NCI-H146 treated with DMSO at 0.1 percent for 48 hours (cell line): ENCODE data around the gene CPNE4.
"Not testable (repeated sequence)": the region's sequence is repeated elsewhere in the genome, so short reads cannot be mapped to it uniquely, and the experiment has no call there.

ENCODE experiments used
- DNase-seq: peaks from one replicate; lab custom pipeline; 2025; ENCODE audit not compliant: unreplicated experiment; lab: John Stamatoyannopoulos, UW

CPNE4 gene

DNA sequence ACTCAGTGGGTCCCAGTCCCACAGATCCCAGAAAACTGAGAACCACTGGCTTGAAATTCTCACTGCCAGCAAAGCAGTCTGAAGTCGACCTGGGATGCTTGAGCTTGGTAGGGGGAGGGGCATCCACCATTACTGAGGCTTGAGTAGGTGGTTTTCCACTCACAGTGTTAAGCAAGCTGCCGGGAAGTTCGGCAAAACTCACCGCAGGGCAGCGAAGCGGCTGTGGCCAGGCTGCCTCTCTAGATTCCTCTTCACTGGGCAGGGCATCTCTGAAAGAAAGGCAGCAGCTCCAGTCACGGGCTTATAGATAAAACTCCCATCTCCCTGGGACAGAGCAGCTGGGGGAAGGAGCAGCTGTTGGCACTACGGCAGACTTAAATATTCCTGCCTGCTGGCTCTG lies 71.4 kb downstream of the CPNE4 start:
- DNase-seq: not testable (repeated sequence)

DNA sequence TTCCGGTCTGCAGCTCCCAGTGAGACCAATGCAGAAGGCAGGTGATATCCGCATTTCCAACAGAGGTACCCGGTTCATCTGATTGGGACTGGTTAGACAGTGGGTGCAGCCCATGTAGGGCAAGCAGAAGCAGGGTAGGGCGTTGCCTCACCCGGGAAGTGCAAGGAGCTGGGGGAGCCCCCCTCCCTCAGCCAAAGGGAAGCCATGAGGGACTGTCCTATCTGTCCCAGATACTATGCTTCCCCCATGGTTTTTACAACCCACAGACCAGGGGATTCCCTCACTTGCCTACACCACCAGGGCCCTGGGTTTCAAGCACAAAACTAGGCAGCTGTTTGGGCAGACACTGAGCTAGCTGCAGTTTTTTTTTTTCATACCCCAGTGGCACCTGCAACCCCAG lies 71.8 kb downstream of the CPNE4 start:
- DNase-seq: no peak

DNA sequence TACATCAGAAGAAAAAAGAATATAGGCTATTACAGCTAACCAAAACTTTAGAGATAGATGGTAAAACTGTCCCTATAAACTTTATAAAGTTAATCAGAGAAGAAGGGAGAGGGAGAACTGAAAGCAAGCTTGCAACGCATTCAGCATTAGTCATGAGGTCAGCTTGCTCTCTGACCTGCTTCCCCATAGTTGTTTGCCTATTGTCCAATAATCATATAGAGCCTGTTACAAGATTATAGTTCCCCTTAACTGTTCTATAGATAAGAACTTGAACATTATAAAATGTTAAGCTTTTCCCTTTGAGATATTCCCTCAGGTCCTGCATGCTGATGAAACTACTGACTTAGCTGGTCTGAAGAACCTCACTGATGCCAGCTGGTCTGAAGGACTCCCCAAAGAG lies 74.5 kb downstream of the CPNE4 start:
- no peak for DNase-seq

DNA sequence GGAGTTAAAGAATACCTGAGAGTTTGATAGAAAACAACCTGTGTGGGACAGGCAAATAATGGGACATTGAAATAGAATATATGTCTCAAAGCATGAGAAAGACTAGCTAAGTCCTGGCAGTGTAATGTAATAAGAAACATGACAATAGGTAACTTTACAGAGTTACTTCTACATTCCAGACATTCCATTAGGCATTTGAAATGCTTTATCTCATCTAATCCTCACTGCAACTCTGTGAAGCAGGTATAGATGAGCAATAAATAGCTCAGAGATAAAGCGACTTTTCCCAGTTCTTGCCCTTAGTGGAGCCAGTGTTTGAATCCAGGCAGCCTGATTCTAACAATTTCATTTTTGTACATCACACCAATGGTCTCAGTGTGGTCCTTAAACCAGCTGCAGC lies 76.8 kb downstream of the CPNE4 start:
- DNase-seq: no peak

DNA sequence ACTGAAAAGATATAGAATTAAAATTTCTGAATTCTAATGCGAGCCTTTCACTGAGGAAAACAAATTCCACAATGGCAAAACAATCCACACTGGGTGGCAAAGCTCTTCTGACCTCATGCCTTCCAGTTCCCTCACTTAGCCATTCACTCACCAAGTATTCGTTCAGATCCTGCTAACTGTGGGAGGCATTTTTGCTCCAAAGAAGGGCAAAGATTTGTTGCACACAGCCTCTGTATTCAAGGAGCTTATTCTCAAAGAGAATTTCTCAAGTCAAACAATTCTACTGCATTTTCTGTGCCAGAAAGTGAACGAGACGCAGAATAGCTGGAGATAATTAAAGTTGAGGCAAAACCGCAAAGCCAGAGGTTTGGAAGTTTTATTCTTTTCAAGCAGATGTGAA lies 77.3 kb downstream of the CPNE4 start:
- DNase-seq: no peak

DNA sequence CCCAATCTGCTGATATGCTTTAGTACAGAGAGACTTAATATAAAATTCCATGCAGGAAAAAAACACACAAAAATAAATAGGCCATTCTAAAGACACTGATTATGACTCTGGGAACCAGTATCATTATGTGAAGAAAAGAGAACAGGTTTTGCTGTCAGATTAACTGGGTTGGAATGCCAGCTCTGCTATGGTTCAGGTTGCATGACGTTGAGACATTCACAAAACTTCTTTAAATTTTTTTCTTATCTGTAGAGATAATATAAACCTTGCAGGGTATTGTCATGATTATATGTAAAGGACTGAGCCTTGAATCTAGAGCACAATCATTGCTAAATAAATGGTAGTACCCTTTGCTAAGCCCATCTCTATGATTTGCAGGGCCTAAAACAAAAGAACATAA lies 86.0 kb downstream of the CPNE4 start:
- no peak for DNase-seq

- no peak for DNase-seq
Measured at GRCh38 chr3:131944676-131945075, 90.1 kb downstream of the CPNE4 start.

- DNase-seq: no peak
Measured at GRCh38 chr3:131933665-131934064, 101.1 kb downstream of the CPNE4 start.

- DNase-seq: no peak
Measured at GRCh38 chr3:131928593-131928992, 106.2 kb downstream of the CPNE4 start.

DNA sequence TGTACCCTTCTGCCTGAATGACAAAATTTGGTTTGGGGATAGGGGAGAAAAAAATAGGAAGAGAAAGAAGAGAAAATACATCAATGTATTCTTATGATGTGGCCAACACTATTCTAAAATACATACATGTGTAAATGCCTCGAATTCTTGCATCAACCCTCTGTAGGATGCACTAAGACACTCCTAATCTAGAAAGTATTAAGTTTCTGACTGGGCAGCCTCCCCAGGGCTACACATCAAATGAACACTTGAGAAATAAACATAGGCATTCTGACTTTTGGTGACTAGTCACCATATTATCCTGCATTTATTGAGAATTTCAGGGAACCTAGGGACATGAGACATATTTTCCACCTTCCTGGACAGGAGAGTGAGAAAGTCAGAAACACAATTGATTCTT lies 109.2 kb downstream of the CPNE4 start:
- no peak for DNase-seq

DNA sequence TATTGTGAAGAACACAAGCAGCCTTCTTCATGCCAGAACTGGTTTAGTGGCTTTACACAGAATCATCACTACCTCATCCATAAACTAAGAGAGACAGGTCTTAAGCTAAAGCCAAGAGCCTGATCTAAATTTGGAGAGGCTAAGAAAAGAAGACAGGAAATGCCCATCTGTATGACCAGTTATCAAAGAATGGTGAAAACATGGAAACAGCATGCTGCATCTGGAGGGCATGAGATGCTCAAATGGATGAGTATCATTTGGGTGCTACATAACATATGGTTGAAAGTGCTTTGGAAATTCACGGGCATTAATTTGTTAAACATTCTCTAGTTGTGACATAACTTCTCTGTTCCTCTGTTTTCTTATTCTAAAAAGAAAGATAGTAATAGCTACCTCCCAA lies 112.5 kb downstream of the CPNE4 start:
- no peak for DNase-seq

- DNase-seq: no peak
Measured at GRCh38 chr3:131917006-131917405, 117.8 kb downstream of the CPNE4 start.

DNA sequence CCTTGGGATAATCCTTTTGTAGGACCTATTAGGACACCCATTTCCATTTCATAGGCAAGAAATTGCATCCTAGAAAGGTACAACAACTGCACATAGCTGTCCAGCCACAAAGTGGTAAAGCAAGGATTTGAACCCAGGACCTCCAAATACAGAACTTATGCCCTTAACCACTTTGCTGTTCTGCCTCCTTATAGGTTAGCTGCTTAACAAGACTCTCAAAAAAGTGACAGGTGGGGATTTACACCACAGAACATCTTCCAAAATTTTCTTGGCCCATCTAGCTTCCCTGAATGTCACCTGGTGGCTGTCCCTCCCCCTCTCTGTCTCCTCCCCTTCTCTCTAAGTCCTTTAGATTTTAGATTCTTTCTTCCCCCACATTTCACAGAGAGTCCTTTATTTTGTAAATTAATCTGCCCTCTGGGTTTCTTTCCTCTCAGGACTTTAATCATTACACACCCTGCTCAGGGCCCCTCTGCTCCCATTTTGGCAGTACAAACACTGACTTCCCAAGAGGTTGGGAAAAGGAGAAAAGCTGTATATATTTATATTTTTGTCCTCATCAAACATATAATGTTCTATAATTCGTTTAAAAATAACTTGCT lies 120.6 kb downstream of the CPNE4 start:
- DNase-seq: no peak

GRCh38 chr3:131912255-131912654 lies 122.6 kb downstream of the CPNE4 start:
- no peak for DNase-seq

- DNase-seq: no peak
Measured at GRCh38 chr3:131907796-131908195, 127.0 kb downstream of the CPNE4 start.

- DNase-seq: no peak
Measured at GRCh38 chr3:131903988-131904415, 130.8 kb downstream of the CPNE4 start.

DNA sequence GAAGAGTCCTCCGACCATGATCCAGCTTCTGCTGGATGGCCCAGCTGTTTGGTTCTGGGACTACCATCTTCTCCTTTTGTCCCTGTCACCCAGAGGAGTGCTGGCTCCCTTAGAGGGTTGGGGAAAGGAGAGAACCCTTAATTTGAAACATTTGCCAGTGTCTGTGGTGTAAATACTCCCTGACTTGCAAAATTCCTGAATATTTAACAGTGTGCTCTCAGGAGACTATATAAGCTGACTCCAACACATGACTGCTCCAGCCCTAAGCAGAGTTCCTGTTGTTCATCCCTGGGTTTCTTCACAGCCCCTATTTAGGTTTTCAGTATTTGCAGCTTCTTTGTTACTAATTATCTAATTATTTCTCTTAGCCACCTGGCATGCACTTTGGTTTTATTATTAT lies 133.1 kb downstream of the CPNE4 start:
- DNase-seq: no peak

- no peak for DNase-seq
Measured at GRCh38 chr3:131900891-131901290, 133.9 kb downstream of the CPNE4 start.

DNA sequence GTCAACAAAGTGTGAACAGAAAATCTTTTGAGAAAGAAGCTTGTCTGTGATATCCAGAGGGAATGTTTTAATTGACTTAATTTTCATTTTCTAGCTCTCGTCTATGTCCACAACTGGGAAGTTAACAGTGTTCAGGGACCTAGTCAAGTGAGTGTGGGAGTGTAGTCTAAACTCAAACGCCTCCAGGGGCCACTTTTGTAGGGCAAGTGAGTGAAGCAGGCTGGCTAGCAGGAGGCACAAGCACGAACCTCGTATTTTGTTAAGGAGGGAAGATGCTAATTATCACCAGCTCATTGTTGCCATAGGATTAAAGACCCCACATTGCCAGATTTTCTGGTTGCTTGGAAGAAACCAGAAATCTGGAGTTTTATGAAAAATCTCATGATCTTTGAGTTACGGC lies 135.8 kb downstream of the CPNE4 start:
- DNase-seq: no peak

DNA sequence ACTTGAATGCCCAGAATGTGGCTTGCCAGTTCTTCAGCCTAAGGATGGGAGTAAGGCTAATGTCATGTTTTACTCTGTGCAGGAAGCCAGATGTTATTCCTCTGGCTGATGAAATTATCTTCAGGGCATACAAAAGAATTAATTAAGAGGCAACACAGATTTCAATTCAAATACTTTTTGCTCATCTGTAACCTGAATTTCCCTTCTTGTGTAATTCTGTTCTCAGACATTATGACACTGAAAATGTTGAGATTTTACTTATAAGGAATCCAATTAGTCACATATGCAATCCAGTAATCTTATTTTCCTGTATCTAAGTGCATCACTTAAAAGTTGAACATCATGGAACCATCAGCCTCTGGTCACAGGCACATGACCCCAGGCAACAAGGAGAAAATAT lies 136.5 kb downstream of the CPNE4 start:
- DNase-seq: no peak

- DNase-seq: no peak
Measured at GRCh38 chr3:131896285-131896684, 138.5 kb downstream of the CPNE4 start.

GRCh38 chr3:131895766-131896165 lies 139.0 kb downstream of the CPNE4 start:
- DNase-seq: no peak

- no peak for DNase-seq
Measured at GRCh38 chr3:131892331-131892730, 142.5 kb downstream of the CPNE4 start.

DNA sequence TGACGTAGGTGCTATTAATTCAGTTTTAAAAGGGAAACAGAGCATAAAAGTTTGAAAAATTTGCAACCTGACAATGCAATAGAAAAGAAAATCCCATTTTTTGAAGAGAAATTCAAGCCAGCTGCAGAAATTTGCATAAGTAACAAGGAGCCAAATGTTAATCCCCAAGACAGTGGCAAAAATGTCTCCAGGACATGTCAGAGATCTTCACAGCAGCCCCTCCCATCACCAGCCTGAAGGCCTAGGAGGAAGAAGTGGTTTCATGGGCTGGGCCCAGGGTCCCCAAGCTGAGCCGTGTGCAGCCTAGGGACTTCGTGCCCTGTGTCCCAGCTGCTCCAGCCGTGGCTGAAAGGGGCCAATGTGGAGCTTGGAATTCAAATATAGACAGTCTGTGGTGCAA lies 148.9 kb downstream of the CPNE4 start:
- DNase-seq: not testable (repeated sequence)
